ENCODE results near the gene PGC. TPM values are rescaled to one million over a fixed set of nuclear protein-coding genes. Genes with fewer than 3 reads are reported as not detected.

Gene PGC
- total and polyA plus RNA-seq, 9 of the 15 experiments (the other 6 are each of a cell fraction or from before 2014, with no cell fraction given) = 0.17 to 0.40 TPM; not detected in 7

GRCh38 chr6:41689171-41690008 lies 57.8 kb downstream of the PGC start:
- POLR2A ChIA-PET = interaction anchor here (0.6 to 1.2 kb wide), 3 partner anchors 13 to 272 kb away, joined by 3 read pairs; no protein-coding TSS in a partner anchor
- FAIRE-seq (no peak), DNase-seq (ENCODE audit: extremely low read depth in 1 of 4, low spot score in 3 of 4) (no peak), ATAC-seq (no peak)
- CTCF ChIA-PET (ENCODE audit: low intra/inter-chr PET ratio) = no interaction called here
- Histone ChIP-seq H3K9ac (ENCODE audit: insufficient read depth in 1 of 2, low read depth in 2 of 2, low read length in 2 of 2) (no peak overlapping the region), H3K27ac (ENCODE audit: extremely low read depth, low read depth, low read length) (no peak overlapping the region), H3K79me2 (ENCODE audit: control insufficient read depth, insufficient read depth, low read length) (no peaks in the 10 kb centered on the region), H3K4me2 (ENCODE audit: insufficient read depth, low read length) (no peak overlapping the region), H3K9me3 (replicated peaks; ENCODE audit: control insufficient read depth, insufficient read depth, low read depth, low read length) (no peaks in the 10 kb centered on the region), H2AFZ (ENCODE audit: low read depth, low read length) (no peak overlapping the region), H4K20me1 (replicated peaks; ENCODE audit: control insufficient read depth, insufficient read depth, low read length) (peaks cover 4% of the 10 kb centered on the region; the same call in 1 of the 2 replicates), H3K36me3 (ENCODE audit: control insufficient read depth, insufficient read depth, low read length) (no peaks in the 10 kb centered on the region), H3K27me3 (ENCODE audit: control insufficient read depth in 2 of 2, insufficient read depth in 2 of 2, low read length in 2 of 2) (peaks cover 5 to 36% of the 10 kb centered on the region in 2 experiments; a peak in 2 of 5 replicates), H3K4me1 (replicated peaks in 1 of 2; ENCODE audit: control insufficient read depth in 2 of 2, insufficient read depth in 2 of 2, low read length in 2 of 2) (peaks cover 0 to 3% of the 10 kb centered on the region in 2 experiments; a peak in 1 of 5 replicates), H3K9me1 (ENCODE audit: control insufficient read depth, insufficient read depth, low read length) (no peaks in the 10 kb centered on the region), H3K4me3 (no peak overlapping the region)
- in situ Hi-C loops (cut with MboI) (no loop called here), intact Hi-C loops (cut with micrococcal nuclease) (no loop called here)
- no peak for TF ChIP-seq POLR2G (IDR thresholded peaks at IDR 0.05; ENCODE audit: low read depth, low read length)
- TF ChIP-seq ATF3 (IDR thresholded peaks at IDR 0.05) = peak; percentile 29; the same call in 1 of the 2 replicates
- no peak for TF ChIP-seq ATF3 (CRISPR knock-in tag; conservative IDR thresholded peaks at IDR 0.05)
- 5% methylated on average over 9 of the region's 9 CpGs for WGBS (ENCODE audit: insufficient coverage, low coverage, missing lambda C conversion rate)
- BruUV-seq (replicated peaks) = no TSS peak
